NCI-H1105 (cell line): ENCODE data around the gene IER5.
A peak's percentile ranks its signal among the peaks of the same experiment; 100 is the strongest.

Source experiments
- DNase-seq: peaks from one replicate; lab custom pipeline; 2025; lab: John Stamatoyannopoulos, UW

IER5 gene

GRCh38 chr1:181099152-181100014 lies 10.9 kb downstream of the IER5 start:
- no peak for DNase-seq

- no peak for DNase-seq
Observed at GRCh38 chr1:181100015-181100905, 11.8 kb downstream of the IER5 start.

- DNase-seq: no peak
Observed at GRCh38 chr1:181100934-181101333, 12.4 kb downstream of the IER5 start.

- DNase-seq: peak; percentile 61
Observed at GRCh38 chr1:181101581-181102226, 13.2 kb downstream of the IER5 start.

DNA sequence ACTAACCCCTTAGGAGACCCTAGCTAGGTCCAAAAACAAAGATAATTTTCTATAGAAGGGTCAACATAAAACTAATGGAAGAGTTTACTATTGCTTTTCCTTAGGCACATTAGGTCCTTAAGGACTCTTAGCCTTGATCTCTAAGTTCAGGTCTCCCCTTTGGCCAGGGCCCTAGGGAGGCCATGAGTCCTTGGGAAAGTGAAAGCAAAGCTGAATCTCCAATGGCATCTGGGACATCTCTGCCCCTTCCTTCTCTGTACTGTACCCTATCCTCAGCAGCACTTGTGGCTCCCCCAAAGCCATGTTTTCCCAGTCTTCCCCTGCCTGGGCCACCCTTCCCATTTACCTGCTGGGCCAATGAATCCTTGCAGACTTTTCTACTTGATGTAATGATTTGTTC lies 14.3 kb downstream of the IER5 start:
- no peak for DNase-seq

GRCh38 chr1:181103399-181103798 lies 14.9 kb downstream of the IER5 start:
- no peak for DNase-seq

GRCh38 chr1:181104042-181104789 lies 15.7 kb downstream of the IER5 start:
- DNase-seq: no peak

DNA sequence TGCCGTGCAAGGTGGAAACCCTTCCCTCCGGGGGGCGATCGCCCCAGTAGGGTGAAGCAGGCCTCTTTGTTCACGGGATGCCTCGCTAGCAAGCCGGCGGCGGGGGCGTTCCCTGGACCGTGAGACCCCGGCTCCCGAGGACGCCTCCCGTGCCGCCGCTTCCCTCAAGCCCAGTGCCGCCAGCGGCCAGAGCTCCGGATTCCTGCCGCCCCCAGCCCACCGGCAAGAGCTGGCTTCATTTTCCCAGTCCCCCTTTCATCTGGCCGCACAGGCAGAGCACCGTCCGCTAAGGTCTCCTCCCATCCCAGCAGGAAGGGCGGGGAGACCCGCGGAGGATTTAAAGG lies 16.3 kb downstream of the IER5 start:
- DNase-seq: no peak

- DNase-seq: peak; percentile 88
Observed at GRCh38 chr1:181105134-181106021, 16.9 kb downstream of the IER5 start.

DNA sequence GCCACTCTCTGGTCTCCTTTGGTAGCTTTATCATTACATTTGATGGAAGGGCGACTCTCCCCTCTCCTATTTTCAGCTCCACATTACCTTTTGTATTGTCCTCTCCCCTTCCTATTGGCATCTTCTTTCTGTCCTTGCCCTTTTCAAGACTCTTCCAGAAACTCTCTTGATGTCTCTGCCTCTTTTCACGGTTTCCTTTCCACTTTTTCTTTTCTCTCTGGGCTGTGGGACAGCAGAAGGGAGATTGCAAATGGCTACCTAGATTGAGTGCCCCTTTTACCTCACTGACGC lies 17.5 kb downstream of the IER5 start:
- no peak for DNase-seq

GRCh38 chr1:181106479-181106878 lies 18.0 kb downstream of the IER5 start:
- DNase-seq: no peak

- DNase-seq: no peak
Observed at GRCh38 chr1:181107711-181108110, 19.2 kb downstream of the IER5 start.

DNA sequence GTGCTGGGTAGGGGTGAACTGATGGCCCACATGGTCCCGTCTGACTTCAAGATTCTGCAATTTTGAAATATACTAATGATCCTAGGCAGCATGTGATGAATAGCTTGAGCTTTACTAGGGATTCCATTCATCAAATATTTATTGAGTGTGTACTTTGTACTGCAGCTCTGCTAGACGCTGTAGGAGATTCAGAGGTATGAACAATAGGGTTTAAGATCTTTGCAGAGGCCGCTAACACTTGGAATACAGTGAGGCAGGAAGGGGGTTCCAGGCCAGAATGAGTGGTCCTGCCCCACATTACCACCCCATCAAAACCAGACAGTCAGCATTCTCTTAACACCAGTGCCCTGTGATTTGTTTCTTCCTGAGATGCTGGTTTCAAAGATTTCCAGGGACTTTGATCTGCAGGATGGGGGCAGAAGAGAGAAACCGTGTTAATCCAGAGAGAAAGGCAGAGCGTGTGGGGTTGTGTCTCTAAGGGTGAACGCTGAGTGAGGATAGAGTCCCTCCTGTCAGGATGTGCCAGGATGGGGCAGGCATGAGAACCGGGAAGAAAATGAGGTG lies 19.9 kb downstream of the IER5 start:
- no peak for DNase-seq

DNA sequence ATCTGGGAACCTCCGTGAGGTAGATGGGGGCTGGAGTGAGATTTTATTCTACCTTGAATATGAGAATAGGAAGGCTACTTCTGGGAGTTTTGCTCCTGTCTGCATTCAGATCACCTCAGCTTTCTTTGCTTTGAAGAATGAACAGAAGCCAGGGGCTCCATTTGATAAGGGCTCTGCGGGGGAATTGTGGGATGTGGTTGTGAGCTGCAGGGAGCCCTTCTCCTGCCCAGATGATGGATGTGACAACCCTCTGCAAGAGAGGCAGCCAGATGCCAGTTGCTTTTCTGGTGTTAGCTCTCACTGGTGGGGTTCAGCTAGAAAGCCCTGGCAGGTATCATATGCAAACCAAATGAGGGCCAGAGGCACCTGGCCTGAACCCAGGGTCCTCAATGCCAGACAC lies 21.5 kb downstream of the IER5 start:
- no peak for DNase-seq

DNA sequence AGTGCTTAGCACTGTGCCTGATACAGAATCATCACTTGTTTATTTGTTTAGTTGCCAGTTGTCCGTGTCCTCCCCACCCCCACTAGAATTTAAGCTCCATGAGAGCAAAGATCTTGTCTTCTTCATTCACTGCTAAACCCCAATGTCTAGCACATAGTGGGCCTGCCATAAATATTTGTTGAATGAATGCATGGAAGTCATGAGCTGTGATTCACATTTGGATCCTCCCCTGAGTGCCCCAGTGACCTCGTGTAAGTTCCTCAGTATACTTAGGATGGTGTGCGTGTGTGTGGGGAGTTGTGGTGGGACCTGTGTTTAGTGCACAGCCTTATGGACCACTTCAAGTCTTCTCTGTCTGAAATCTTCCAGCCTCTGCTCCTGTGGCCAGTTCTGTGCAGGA lies 23.1 kb downstream of the IER5 start:
- DNase-seq: no peak

GRCh38 chr1:181112071-181112929 lies 23.8 kb downstream of the IER5 start:
- no peak for DNase-seq

GRCh38 chr1:181113059-181113641 lies 24.6 kb downstream of the IER5 start:
- no peak for DNase-seq

DNA sequence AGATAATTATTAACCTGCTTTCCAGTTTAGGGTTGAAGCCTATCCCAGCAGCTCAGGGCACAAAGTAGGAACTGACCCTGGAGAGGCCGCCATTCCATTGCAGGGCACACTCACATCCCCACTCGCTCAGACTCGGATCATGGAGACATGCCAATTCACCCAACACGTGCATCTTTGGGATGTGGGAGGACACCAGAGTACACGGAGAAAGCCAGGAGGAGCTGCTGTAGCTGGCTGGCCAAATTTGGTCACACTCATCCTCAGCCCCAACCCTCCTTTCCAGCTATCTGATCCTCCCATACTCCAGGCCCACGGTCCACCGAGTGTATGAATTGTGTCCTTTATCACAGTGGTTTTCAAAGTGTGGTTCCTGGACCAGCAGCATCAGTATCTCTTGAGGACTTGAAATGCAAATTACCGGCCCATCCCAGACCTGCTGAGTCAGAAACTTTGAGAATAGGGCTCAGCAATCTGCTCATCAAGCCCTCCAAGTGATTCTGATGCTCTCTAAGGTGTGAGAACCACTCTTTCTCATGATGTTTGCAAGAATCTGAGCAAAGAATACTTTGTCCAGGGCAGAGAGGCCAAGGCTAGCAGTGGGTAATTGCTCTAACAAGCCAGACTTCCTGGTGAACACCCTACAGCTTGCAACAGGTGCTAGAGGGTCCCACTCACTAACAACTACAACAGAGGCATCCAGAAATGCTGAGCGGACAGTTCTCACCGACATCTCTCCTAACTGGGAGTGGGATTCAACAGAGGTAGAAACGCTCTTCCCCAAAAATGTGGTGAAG lies 26.3 kb downstream of the IER5 start:
- DNase-seq: no peak

- DNase-seq: no peak
Observed at GRCh38 chr1:181115368-181115684, 26.8 kb downstream of the IER5 start.
